GM12878 (cell line): ENCODE results near the gene NEK5.
A peak's percentile ranks its signal among the peaks of the same experiment; 100 is the strongest.

Source experiments
- MLLT1 ChIP-seq: fragments of 450-650 bp; IDR thresholded peaks from 2 replicates; pipeline ENCODE4 v1.6.1; 2016; ENCODE audit warnings: mild to moderate bottlenecking
- MTA2 ChIP-seq: fragments of 450-650 bp; IDR thresholded peaks from 2 replicates; pipeline ENCODE4 v1.6.1; 2016; ENCODE audit warnings: low read depth, mild to moderate bottlenecking, moderate library complexity
- NRF1 ChIP-seq: conservative IDR thresholded peaks from 2 replicates; pipeline ENCODE4 v1.6.1; 2011; ENCODE audit warnings: mild to moderate bottlenecking, low read depth, low read length, improper control_type of control experiment
- TF ChIP-seq, protein P1 (sequence below), 3 experiments: IDR thresholded peaks in 2 of 3; conservative IDR thresholded peaks in 1 of 3; 2 replicates each; pipeline ENCODE4 v1.5.1; 2011; ENCODE audit warnings: low read depth in 3 of 3, low read length in 3 of 3, mild to moderate bottlenecking in 3 of 3, control low read depth in 2 of 3, moderate library complexity in 2 of 3, inconsistent platforms in 1 of 3, mixed read lengths in 1 of 3; ENCODE audit not compliant: control insufficient read depth in 2 of 3, insufficient read depth in 1 of 3; ENCODE audit errors: extremely low read depth in 1 of 3

GRCh38 chr13:52001120-52001731, 127.6 kb downstream of the NEK5 start:
- TF ChIP-seq NRF1: no peak
- TF ChIP-seq, protein P1, sequence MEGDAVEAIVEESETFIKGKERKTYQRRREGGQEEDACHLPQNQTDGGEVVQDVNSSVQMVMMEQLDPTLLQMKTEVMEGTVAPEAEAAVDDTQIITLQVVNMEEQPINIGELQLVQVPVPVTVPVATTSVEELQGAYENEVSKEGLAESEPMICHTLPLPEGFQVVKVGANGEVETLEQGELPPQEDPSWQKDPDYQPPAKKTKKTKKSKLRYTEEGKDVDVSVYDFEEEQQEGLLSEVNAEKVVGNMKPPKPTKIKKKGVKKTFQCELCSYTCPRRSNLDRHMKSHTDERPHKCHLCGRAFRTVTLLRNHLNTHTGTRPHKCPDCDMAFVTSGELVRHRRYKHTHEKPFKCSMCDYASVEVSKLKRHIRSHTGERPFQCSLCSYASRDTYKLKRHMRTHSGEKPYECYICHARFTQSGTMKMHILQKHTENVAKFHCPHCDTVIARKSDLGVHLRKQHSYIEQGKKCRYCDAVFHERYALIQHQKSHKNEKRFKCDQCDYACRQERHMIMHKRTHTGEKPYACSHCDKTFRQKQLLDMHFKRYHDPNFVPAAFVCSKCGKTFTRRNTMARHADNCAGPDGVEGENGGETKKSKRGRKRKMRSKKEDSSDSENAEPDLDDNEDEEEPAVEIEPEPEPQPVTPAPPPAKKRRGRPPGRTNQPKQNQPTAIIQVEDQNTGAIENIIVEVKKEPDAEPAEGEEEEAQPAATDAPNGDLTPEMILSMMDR (IDR thresholded peaks at IDR 0.05 in 2 of 3, conservative IDR thresholded peaks at IDR 0.05 in 1 of 3; ENCODE audit: control insufficient read depth in 2 of 3, extremely low read depth in 1 of 3, insufficient read depth in 1 of 3, low read depth in 3 of 3, low read length in 3 of 3): peak; percentile 68 to 72 (median 70)
- no peak for TF ChIP-seq MTA2
- no peak for TF ChIP-seq MLLT1
